RWPE1 (cell line): ENCODE measurements around the gene MTCL1.

ENCODE experiments used
- CTCF ChIA-PET: fragments of 350-600 bp; sonication (Branson Sonifier 250); formaldehyde crosslinking; extraction: SDS; loops from one replicate; lab custom pipeline; 2021; lab: Yijun Ruan, JAX
- POLR2A ChIA-PET: fragments of 400-600 bp; formaldehyde crosslinking; extraction: SDS; loops from one replicate; lab custom pipeline; 2020; ENCODE audit warnings: antibody characterized with exemption; ENCODE audit not compliant: low non-redundant PET; lab: Yijun Ruan, JAX
- DNase-seq: peaks from one replicate; pipeline ENCODE4 v3.0.0; 2012; ENCODE audit warnings: low spot score
- H3K27ac ChIP-seq: fragments of 450-650 bp; 2 replicates; pipeline ENCODE4 v1.5.1; 2017
- CTCF ChIP-seq: fragments of 450-650 bp; conservative IDR thresholded peaks from 2 replicates; pipeline ENCODE4 v1.5.1; 2017; ENCODE audit warnings: low read depth, mild to moderate bottlenecking

Gene MTCL1

GRCh38 chr18:8788503-8789429 lies 83.4 kb downstream of the MTCL1 start:
- CTCF ChIA-PET: interaction anchor here (0.6 kb wide), 1 partner anchor 281 kb away, joined by 3 read pairs; no protein-coding TSS in a partner anchor
- no peak for DNase-seq
- H3K27ac ChIP-seq: no peak overlapping the region
- POLR2A ChIA-PET: no interaction called here
- TF ChIP-seq CTCF: no peak

- no peak for TF ChIP-seq CTCF
- no peak for DNase-seq
- H3K27ac ChIP-seq: no peak overlapping the region
- ChIA-PET CTCF (no interaction called here), POLR2A (no interaction called here)
Measured at GRCh38 chr18:8791171-8791651, 85.9 kb downstream of the MTCL1 start.

- TF ChIP-seq CTCF: no peak
- ChIA-PET POLR2A (interaction anchor here (0.6 kb wide), 1 partner anchor 37 kb away, joined by 3 read pairs; no protein-coding TSS in a partner anchor), CTCF (no interaction called here)
- H3K27ac ChIP-seq: no peak overlapping the region
- no peak for DNase-seq
Measured at GRCh38 chr18:8792688-8793316, 87.4 kb downstream of the MTCL1 start.

- POLR2A ChIA-PET: interaction anchor here (0.6 kb wide), 1 partner anchor 38 kb away, joined by 3 read pairs; no protein-coding TSS in a partner anchor
- H3K27ac ChIP-seq: no peak overlapping the region
- DNase-seq: no peak
- CTCF ChIA-PET: interaction anchor here (0.6 kb wide), 1 partner anchor 585 kb away, joined by 3 read pairs; no protein-coding TSS in a partner anchor
- no peak for TF ChIP-seq CTCF
Measured at GRCh38 chr18:8793445-8794155, 88.2 kb downstream of the MTCL1 start.

GRCh38 chr18:8794156-8794933 lies 89.0 kb downstream of the MTCL1 start:
- ChIA-PET CTCF (no interaction called here), POLR2A (no interaction called here)

More at GRCh38 chr18:8794156-8794933, 89.0 kb downstream of the MTCL1 start:
- DNase-seq: peak; percentile 18
- no peak for TF ChIP-seq CTCF
- H3K27ac ChIP-seq: peak overlapping the region; percentile 48
